Caki2 (cell line): ENCODE results near the gene ULBP1. TPM values are rescaled to one million over a fixed set of nuclear protein-coding genes. Genes with fewer than 3 reads are reported as not detected.
"Not testable (repeated sequence)": the region's sequence is repeated elsewhere in the genome, so short reads cannot be mapped to it uniquely, and the experiment has no call there.

ENCODE experiments used
- DNase-seq: peaks from one replicate; pipeline ENCODE4 v3.0.0-alpha.2; 2015; ENCODE audit warnings: low read depth
- in situ Hi-C: cut with HindIII; loops from 2 replicates; pipeline ENCODE4 v1.10.0; 2016; ENCODE audit warnings: low sequenced_read_pairs, low pct_unique_long_range_greater_than_20kb, mixed read lengths
- total RNA-seq: library from RNA; depleted of rRNA; stranded (reverse); fragments of >200 nt; shearing (Covaris generic); gene quantifications from 2 replicates; pipeline ENCODE4 v1.2.3, GENCODE V29; 2014; ENCODE audit warnings: low replicate concordance; rRNA removed

ULBP1 gene, protein sequence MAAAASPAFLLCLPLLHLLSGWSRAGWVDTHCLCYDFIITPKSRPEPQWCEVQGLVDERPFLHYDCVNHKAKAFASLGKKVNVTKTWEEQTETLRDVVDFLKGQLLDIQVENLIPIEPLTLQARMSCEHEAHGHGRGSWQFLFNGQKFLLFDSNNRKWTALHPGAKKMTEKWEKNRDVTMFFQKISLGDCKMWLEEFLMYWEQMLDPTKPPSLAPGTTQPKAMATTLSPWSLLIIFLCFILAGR
- total RNA-seq: 0.57 and 0.64 TPM in 2 replicates

DNA sequence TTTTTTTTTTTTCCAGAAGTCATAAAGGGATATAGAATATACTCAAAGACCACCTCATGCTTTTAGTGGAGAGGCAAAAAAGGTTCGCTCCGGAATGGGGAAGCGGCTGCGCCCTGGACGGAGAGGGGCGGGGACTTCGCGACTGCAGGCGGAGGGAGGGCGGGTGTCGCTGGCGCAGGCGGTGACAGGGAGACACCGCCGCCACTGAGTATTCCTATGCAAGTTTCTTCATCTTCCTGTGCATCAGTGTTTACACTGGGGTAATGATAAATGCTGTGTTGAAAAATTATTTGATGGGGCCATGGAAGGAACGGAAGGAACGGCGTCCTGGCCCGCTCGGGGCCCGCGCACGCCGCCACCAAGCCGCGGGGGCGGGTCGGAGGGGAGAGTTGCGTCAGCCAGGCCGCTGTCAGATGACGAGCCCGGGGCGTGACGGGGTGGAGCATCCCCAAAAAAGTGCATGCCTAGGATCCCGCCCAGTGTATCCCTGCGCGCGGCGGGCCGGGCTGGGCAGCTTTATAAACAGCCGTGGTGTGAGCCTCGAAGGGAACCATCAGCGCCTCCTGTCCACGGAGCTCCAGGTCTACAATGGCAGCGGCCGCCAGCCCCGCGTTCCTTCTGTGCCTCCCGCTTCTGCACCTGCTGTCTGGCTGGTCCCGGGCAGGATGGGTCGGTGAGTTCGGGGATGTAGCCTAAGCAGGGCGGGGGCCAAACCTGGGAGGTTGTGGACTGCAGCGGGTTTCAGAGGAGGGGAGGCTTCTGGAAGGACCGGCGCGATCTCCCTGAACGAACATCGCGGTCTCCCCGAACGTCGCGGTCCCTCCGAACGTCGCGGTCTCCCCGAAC is at the start of gene ULBP1:
Gene ULBP1 (plus strand): TSS at position 482 of the 846 bp plus-strand sequence. CDS start 107 bp downstream, at position 589.
- peak; percentile 81 for DNase-seq
- in situ Hi-C loops: no loop called here

DNA sequence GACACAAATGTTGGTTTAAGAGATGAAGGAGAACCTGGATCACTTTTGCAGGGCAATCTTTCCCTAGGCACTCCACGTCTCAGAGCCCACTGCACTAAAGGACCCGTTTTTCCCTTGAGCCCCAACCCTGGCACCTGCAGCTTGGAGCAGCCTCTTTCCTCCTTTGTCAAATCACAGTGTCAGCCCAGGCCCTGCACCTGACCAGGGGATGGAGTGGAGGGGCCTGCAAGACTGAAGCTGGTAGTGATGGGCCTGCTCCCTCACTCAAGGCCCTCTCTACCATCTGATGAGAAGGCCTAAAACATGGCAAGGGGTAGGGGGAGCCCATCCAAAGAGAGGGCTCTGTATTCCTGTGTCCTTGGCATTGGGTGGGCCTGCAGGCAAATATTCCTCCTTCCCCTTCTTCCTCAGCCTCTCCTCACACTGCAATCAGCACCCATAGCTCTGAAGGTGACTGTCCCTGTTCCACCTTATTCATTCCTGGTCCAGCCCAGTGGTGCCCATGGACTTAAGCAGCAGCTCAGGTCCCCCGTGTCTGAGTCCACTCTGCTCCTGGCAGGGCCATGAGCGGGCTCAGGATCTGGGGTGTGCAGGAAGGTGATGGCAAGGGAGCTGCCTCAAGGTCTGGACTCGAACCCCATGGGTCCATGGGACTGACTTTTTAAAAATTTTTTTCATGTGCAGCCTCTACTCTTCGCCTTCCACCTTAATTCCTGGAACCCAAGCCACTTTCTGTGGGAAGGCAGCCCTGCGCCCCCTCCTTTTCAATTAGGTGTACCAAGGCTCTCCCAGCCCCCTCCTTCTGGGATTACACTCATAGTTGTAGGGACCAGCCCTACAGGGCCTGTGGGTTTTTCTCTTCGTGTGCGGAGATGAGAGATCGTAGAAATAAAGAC is 47.5 kb upstream of the ULBP1 start:
- no peak for DNase-seq
- in situ Hi-C loops: no loop called here

GRCh38 chr6:149917679-149918078 is 46.1 kb upstream of the ULBP1 start:
- DNase-seq: no peak
- in situ Hi-C loops: no loop called here

GRCh38 chr6:149918151-149918905 is 45.4 kb upstream of the ULBP1 start:
- in situ Hi-C loops: no loop called here

GRCh38 chr6:149919126-149919833 is 44.5 kb upstream of the ULBP1 start:
- in situ Hi-C loops: not testable (repeated sequence)

More at GRCh38 chr6:149918151-149918905, 45.4 kb upstream of the ULBP1 start:
- DNase-seq: no peak

GRCh38 chr6:149919834-149920225 is 43.9 kb upstream of the ULBP1 start:
- in situ Hi-C loops: no loop called here
- no peak for DNase-seq

More at GRCh38 chr6:149919126-149919833, 44.5 kb upstream of the ULBP1 start:
- DNase-seq: not testable (repeated sequence)

- in situ Hi-C loops: no loop called here
- no peak for DNase-seq
Measured at GRCh38 chr6:149921361-149921760, 42.4 kb upstream of the ULBP1 start.

DNA sequence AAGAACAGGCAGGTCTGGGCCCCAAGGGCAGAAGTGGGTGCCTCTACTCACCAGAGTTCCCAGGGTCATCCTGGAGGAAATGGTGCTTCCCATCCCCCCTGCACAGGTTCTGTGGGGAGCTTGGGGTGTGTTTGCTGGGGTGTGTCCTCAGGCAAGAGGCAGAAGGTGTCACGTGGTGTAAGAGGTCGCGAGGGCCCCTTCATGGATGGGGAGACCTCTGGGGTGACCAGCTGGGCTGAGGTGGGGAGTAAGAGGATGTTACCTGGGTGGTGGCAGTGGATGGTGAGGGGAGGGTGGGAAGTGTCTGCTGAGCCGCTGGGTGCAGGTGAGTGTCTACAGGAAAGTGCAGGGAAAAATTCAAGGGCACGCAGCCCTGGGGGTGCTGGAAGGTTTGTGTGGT is 41.7 kb upstream of the ULBP1 start:
- in situ Hi-C loops, DNase-seq: not testable (repeated sequence)

DNA sequence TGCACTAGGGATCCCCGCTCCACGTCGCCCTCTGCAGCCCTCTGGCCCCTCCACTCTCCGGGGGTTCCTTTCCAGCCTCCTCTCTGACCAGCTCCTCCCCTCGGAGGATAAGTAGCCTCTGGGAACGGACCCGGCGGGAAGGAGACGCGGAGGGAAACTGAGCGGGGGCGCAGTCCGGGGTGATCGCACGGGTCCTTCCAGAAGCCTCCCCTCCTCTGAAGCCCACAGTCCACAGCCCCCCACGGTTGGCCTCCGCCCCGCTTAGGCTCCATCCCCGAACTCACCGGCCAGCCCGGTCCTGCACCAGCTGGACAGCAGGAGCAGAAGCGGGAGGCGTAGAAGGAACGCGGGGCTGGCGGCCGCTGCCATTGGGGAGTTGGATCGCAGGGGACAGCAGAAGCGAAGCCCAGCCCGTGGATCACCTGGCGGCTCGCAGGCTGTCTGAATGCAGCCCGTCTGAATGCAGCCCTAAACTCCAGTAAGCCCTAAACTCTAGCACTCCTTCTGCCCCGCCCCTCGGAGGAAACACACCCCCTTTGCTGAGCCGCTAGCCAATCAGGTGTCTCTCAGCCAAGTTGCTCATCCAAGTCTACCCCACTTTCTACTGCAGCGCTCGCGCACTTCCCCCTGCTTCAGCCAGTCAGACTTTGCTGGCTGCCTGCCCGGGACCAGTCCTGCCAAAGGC is 41.0 kb upstream of the ULBP1 start, which contains the start of gene RAET1G:
Gene RAET1G (minus strand): TSS at position 480 of the 685 bp plus-strand sequence. CDS start 111 bp downstream, at position 369.
- in situ Hi-C loops: no loop called here
- DNase-seq: peak; percentile 78

DNA sequence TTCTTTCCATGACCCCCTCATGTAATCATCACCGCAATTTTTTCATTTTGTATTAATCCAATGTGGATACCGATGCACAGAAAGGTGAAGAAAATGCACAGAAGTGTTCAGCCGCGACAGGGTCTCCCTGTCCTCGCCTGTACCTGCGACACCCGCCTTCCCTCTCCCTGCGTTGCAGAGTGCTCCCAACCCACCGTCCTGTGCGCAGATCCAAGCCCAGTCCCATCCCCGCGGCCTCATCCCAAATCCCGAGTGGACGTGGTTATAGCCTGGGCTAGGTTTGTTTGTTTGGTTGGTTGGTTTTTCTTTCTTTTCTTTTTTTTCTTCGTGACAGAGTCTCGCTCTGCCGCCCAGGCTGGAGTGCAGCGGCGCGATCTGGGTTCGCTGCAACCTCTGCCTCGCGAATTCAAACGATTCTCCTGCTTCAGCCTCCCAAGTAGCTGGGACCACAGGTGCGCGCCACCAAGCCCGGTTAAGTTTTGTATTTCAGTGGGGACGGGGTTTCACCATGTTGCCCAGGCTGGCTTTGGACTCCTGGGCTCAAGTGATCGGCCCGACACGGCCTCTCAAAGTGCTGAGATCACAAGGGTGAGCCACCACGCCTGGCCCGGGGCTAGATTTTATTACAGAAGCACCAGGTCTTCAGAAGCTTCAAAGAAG is 40.3 kb upstream of the ULBP1 start:
- in situ Hi-C loops: no loop called here

DNA sequence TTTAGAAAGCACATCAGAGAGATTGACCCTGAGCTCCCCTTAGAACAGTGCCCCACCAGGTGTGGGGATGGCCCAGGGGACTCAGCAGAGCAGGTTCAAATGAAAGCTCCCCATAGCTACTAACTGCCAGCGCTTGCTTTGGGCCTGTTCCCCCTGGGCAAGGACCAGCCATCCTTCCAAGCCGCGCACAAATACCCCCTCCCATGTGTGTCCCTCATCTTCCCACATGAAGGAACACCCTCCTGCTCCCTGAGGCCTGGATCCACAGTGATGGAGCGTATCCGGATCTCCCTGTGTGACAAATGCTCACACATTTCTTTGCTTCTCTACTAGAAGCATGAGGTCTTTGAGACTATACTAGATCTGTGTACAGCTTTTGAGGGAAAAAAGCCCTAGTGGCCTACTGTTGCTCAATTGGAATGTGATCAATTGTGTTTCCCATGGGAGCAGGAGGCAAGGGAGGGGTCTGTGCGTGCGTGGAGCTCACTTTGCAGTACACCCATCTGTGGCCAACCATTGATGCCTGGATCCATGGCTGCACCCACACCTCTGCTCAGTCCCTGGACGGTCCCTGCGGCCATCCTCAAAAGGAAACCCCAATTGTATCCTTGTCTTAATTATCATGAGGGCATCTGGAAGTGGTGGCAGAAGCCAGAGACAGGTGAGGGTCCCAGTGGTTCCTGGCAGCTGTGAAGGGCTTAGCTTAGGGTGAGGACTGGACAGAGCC is 39.4 kb upstream of the ULBP1 start:
- in situ Hi-C loops: no loop called here
- DNase-seq: no peak

More for the DNA sequence above, 40.3 kb upstream of the ULBP1 start:
- no peak for DNase-seq

DNA sequence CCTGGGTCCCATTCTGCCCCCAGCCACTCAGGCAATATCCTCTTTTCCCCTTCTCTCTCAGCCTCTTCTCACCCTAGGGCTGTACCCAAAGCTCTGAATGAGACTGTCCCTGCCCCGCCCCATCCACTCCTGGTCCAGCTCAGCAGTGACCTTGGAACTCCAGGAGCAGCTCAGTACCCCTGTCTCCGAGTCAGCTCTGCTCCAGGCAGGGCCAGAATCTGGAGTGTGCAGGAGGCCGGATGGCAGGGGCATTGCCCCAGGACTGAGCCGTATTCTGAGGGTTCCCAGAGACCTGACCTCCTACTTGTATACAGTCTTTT is 38.9 kb upstream of the ULBP1 start:
- in situ Hi-C loops: no loop called here
- DNase-seq: no peak

DNA sequence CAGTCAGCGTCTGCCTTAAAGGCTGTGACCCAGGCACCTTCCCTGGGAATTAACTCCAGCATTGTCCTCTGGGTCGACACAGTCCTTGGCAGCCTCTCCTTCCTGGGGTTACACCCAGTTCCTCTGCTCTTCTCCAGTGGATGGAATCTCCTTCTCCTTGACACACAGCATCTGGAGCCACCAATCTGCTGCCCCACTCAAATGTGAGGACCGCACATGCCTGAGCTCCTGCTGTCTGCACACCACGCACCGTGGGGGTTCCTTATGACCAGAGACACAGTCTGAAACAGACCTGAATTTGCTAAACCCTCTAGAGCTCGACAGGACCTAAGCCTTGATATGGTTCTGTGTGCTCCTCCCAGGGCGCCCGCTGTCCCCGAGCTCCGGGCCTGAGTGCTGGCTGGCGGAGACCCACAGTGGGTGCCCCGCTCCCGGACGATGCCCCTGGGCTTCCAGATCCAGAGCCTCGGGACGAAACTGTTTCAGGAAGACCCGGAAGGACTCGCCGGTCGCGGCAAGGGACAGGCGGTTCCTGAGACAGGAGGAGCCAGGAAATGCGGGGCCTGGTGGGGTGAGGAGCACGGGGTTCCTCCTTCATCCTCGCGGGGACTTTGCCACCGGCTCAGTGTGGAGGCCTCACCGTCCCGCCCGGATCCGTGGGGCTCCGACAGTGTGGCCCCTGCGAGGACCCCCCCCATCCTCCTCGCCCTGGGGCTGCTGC is 38.3 kb upstream of the ULBP1 start:
- in situ Hi-C loops: no loop called here
- DNase-seq: no peak

DNA sequence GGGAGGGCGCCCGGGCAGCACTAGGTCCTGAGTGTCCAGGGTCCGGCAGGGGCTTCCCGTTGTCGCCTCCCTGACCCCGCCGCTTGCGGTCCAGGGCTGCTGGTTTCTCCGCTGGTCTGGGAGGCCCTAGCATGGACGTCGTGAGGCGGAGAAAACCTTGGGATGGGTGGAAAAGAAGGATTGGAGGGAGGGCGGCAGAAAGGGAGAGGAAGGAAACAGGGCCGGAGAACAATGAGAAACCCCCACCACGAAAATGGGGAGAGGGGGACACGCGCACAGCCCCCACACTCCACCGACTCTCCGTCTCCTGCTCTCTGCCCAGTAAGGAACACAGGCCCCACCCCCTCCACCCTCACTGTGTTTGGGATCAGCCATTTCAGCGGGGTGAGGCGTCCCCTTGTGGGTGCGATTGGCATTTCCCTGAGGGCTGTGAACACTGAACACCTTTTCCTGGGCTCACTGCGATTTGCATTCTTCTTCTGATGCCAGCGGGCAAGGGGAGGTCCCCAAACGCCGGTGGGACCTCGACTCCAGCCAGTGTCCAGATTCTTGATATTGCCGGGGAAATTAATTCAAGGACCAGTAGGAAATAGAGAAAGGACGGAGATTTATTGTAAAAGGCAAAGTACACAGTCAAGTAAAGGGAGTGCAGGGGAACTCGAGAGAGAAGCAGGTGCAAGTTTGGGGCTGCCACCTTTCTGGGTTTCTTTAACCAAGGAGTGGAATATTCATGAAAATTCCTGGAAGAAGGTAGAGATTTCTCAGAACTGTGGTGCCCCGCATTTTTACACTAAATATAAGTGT is 37.6 kb upstream of the ULBP1 start:
- in situ Hi-C loops: no loop called here
- DNase-seq: peak; percentile 65
